HepG2 (cell line): ENCODE measurements around the gene PIP5KL1. TPM values are rescaled to one million over a fixed set of nuclear protein-coding genes. Genes with fewer than 3 reads are reported as not detected.

Source experiments
- DR1 ChIP-seq: sonication (generic); formaldehyde crosslinking; IDR thresholded peaks from 2 replicates; pipeline ENCODE4 v1.8.0; 2021; ENCODE audit warnings: mild to moderate bottlenecking, missing genetic modification reagents, inconsistent platforms
- EEA1 ChIP-seq: sonication (generic); formaldehyde crosslinking; IDR thresholded peaks from 2 replicates; pipeline ENCODE4 v1.5.1; 2020; ENCODE audit warnings: mild to moderate bottlenecking, missing genetic modification reagents, borderline replicate concordance
- FOSL2 ChIP-seq: sonication (generic); formaldehyde crosslinking; IDR thresholded peaks from 2 replicates; pipeline ENCODE4 v1.4.0; 2020; ENCODE audit warnings: missing genetic modification reagents
- KDM1A ChIP-seq: IDR thresholded peaks from 2 replicates; pipeline ENCODE4 v1.6.1; 2016; ENCODE audit warnings: missing compliant biosample characterization
- MED13 ChIP-seq: sonication (generic); formaldehyde crosslinking; IDR thresholded peaks from 2 replicates; pipeline ENCODE4 v1.5.0; 2020; ENCODE audit warnings: missing genetic modification reagents
- NPAS2 ChIP-seq: sonication (generic); formaldehyde crosslinking; IDR thresholded peaks from 2 replicates; pipeline ENCODE4 v1.8.0; 2022; ENCODE audit warnings: mild to moderate bottlenecking, missing genetic modification reagents, borderline replicate concordance
- PAXIP1 ChIP-seq: sonication (generic); formaldehyde crosslinking; conservative IDR thresholded peaks from 2 replicates; pipeline ENCODE4 v1.4.0; 2020; ENCODE audit warnings: mild to moderate bottlenecking, missing genetic modification reagents, moderate library complexity
- PBX2 ChIP-seq: IDR thresholded peaks from 2 replicates; pipeline ENCODE4 v1.6.1; 2016; ENCODE audit warnings: control low read depth
- PLRG1 ChIP-seq: fragments of 450-650 bp; conservative IDR thresholded peaks from 2 replicates; pipeline ENCODE4 v1.6.1; 2016
- PLSCR1 ChIP-seq: sonication (generic); formaldehyde crosslinking; IDR thresholded peaks from 2 replicates; pipeline ENCODE4 v1.5.0; 2020; ENCODE audit warnings: missing genetic modification reagents, mild to moderate bottlenecking, borderline replicate concordance
- ZFP41 ChIP-seq: sonication (generic); formaldehyde crosslinking; IDR thresholded peaks from 2 replicates; pipeline ENCODE4 v1.4.0; 2020; ENCODE audit warnings: mild to moderate bottlenecking, missing genetic modification reagents, borderline replicate concordance
- ZMYM3 ChIP-seq: sonication (generic); formaldehyde crosslinking; IDR thresholded peaks from 2 replicates; pipeline ENCODE4 v1.5.1; 2020; ENCODE audit warnings: mild to moderate bottlenecking, missing genetic modification reagents
- ZNF253 ChIP-seq: sonication (generic); formaldehyde crosslinking; IDR thresholded peaks from 2 replicates; pipeline ENCODE4 v1.8.0; 2022; ENCODE audit warnings: mild to moderate bottlenecking, missing genetic modification reagents, borderline replicate concordance
- ZNF550 ChIP-seq: sonication (generic); formaldehyde crosslinking; IDR thresholded peaks from 2 replicates; pipeline ENCODE4 v1.4.0; 2020; ENCODE audit warnings: mild to moderate bottlenecking, missing genetic modification reagents, borderline replicate concordance
- ZNF564 ChIP-seq: sonication (generic); formaldehyde crosslinking; IDR thresholded peaks from 2 replicates; pipeline ENCODE4 v1.8.1; 2023; ENCODE audit warnings: mild to moderate bottlenecking, missing genetic modification reagents
- ZNF609 ChIP-seq: sonication (generic); formaldehyde crosslinking; IDR thresholded peaks from 2 replicates; pipeline ENCODE4 v1.4.0; 2020; ENCODE audit warnings: mild to moderate bottlenecking, missing genetic modification reagents, borderline replicate concordance
- polyA plus RNA-seq, 8 experiments: library from polyadenylated mRNA; depleted of rRNA in 3 of 8; stranded (reverse) in 7 of 8; unstranded in 1 of 8; fragments of >200 nt; fragmentation: Illumina TruSeq in 4 of 8; extraction: Trizol in 4 of 8; gene quantifications; 2 replicates each; pipeline versions ENCODE4 v1.2.1 to v1.2.3, GENCODE V29; 2011 to 2016; ENCODE audit warnings: low read depth in 4 of 8, missing spikeins in 1 of 8, mixed read lengths in 1 of 8; ENCODE audit not compliant: insufficient read depth in 1 of 8
- total RNA-seq, 5 experiments: library from RNA; depleted of rRNA; stranded (reverse); fragments of >200 nt; fragmentation: Illumina TruSeq; extraction: Trizol; gene quantifications; 2 replicates each; pipeline ENCODE4 v1.2.3, GENCODE V29; 2016; ENCODE audit warnings: low read depth in 1 of 5
- TF ChIP-seq, protein P1 (sequence below): sonication (generic); formaldehyde crosslinking; IDR thresholded peaks from 2 replicates; pipeline ENCODE4 v1.8.0; 2022; ENCODE audit warnings: mild to moderate bottlenecking, missing genetic modification reagents, moderate library complexity

The PIP5KL1 gene
- total and polyA plus RNA-seq, 2 of the 13 experiments (the other 11 are each of a cell fraction or from before 2014, with no cell fraction given): 0.20 to 0.49 TPM

GRCh38 chr9:127898433-127899127 is 32.0 kb downstream of the PIP5KL1 start (continued):
- no peak for TF ChIP-seq ZNF609 (CRISPR knock-in tag)
- TF ChIP-seq, protein P1, sequence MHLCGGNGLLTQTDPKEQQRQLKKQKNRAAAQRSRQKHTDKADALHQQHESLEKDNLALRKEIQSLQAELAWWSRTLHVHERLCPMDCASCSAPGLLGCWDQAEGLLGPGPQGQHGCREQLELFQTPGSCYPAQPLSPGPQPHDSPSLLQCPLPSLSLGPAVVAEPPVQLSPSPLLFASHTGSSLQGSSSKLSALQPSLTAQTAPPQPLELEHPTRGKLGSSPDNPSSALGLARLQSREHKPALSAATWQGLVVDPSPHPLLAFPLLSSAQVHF (CRISPR knock-in tag): no peak
- TF ChIP-seq PLSCR1: no peak
- no peak for TF ChIP-seq PLRG1
- no peak for TF ChIP-seq MED13
- TF ChIP-seq ZNF253: no peak
- no peak for TF ChIP-seq NPAS2 (CRISPR knock-in tag)
- TF ChIP-seq EEA1: 0 out of 2 replicates have a peak, but pooled peaks have one; percentile 44
- TF ChIP-seq KDM1A (CRISPR knock-in tag): peak; percentile 97
- no peak for TF ChIP-seq ZNF550 (CRISPR knock-in tag)
- TF ChIP-seq ZFP41 (CRISPR knock-in tag): 0 out of 2 replicates have a peak, but pooled peaks have one; percentile 34
- 0 out of 2 replicates have a peak, but pooled peaks have one; percentile 25 for TF ChIP-seq PAXIP1 (CRISPR knock-in tag)
- TF ChIP-seq PBX2 (CRISPR knock-in tag): no peak
- no peak for TF ChIP-seq FOSL2
- 0 out of 2 replicates have a peak, but pooled peaks have one; percentile 64 for TF ChIP-seq ZNF564 (CRISPR knock-in tag)
- peak; percentile 98 for TF ChIP-seq ZMYM3 (CRISPR knock-in tag)
- no peak for TF ChIP-seq DR1
